Chondrocyte (in vitro differentiated cells): Measurements from ENCODE around the gene MDFIC. TPM values are rescaled to one million over a fixed set of nuclear protein-coding genes. Genes with fewer than 3 reads are reported as not detected.
A peak's percentile ranks its signal among the peaks of the same experiment; 100 is the strongest.

Experiments used
- DNase-seq: peaks from one replicate; pipeline ENCODE4 v3.0.0; 2021; ENCODE audit warnings: mixed read lengths, low spot score
- H3K27ac Mint-ChIP-seq: one replicate; pipeline ENCODE4 v1.8.0; 2021; ENCODE audit warnings: mild to moderate bottlenecking, moderate library complexity, mixed read lengths; ENCODE audit not compliant: unreplicated experiment
- H3K27me3 Mint-ChIP-seq: 2 replicates; pipeline ENCODE4 v1.8.0; 2021; ENCODE audit warnings: low read depth, mixed read lengths
- H3K36me3 Mint-ChIP-seq: 2 replicates; pipeline ENCODE4 v1.8.0; 2021; ENCODE audit warnings: low read depth, mixed read lengths
- H3K4me1 Mint-ChIP-seq: 2 replicates; pipeline ENCODE4 v1.8.0; 2021; ENCODE audit warnings: low read depth, mild to moderate bottlenecking, mixed read lengths
- H3K4me3 Mint-ChIP-seq: one replicate; pipeline ENCODE4 v1.8.0; 2021; ENCODE audit warnings: mild to moderate bottlenecking, moderate library complexity, mixed read lengths; ENCODE audit not compliant: unreplicated experiment
- H3K9me3 Mint-ChIP-seq: 2 replicates; pipeline ENCODE4 v1.8.0; 2021; ENCODE audit warnings: low read depth, mixed read lengths
- total RNA-seq: library from RNA; stranded (reverse); gene quantifications from 3 replicates; pipeline ENCODE4 v1.2.1, GENCODE V29; 2021
- TF ChIP-seq, protein P1 (sequence below): fragments of 200-600 bp; sonication (generic); IDR thresholded peaks from 2 replicates; pipeline ENCODE4 v1.5.0; 2021; ENCODE audit warnings: antibody characterized with exemption, mild to moderate bottlenecking, moderate library complexity

The MDFIC gene
- total RNA-seq, 1 donor from 2014 or later = 15.6 TPM

GRCh38 chr7:115014794-115015193 lies 92.9 kb downstream of the MDFIC start:
- TF ChIP-seq, protein P1, sequence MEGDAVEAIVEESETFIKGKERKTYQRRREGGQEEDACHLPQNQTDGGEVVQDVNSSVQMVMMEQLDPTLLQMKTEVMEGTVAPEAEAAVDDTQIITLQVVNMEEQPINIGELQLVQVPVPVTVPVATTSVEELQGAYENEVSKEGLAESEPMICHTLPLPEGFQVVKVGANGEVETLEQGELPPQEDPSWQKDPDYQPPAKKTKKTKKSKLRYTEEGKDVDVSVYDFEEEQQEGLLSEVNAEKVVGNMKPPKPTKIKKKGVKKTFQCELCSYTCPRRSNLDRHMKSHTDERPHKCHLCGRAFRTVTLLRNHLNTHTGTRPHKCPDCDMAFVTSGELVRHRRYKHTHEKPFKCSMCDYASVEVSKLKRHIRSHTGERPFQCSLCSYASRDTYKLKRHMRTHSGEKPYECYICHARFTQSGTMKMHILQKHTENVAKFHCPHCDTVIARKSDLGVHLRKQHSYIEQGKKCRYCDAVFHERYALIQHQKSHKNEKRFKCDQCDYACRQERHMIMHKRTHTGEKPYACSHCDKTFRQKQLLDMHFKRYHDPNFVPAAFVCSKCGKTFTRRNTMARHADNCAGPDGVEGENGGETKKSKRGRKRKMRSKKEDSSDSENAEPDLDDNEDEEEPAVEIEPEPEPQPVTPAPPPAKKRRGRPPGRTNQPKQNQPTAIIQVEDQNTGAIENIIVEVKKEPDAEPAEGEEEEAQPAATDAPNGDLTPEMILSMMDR = no peak
- Mint-ChIP-seq H3K4me1 (peaks cover 12% of the 10 kb centered on the region), H3K36me3 (peaks cover 12% of the 10 kb centered on the region), H3K27me3 (no peaks in the 10 kb centered on the region), H3K4me3 (no peak overlapping the region), H3K9me3 (no peaks in the 10 kb centered on the region), H3K27ac (no peak overlapping the region)
- DNase-seq = no peak

DNA sequence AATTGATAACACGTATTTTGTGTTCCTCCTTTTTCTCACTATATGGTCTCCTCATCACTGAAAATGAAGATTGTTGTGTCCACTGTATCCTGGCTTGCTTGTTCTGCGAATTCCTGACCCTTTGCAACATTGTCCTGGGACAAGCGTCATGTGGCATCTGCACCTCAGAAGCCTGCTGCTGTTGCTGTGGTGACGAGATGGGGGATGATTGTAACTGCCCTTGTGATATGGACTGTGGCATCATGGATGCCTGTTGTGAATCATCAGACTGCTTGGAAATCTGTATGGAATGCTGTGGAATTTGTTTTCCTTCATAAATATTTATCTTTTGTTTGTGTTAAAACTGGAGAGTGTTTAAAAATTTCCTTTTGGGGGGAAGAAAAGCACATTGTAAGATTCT lies 93.7 kb downstream of the MDFIC start:
- Mint-ChIP-seq H3K9me3 (no peaks in the 10 kb centered on the region), H3K27ac (peak overlapping the region; percentile 84), H3K36me3 (peaks cover 12% of the 10 kb centered on the region), H3K4me1 (peaks cover 12% of the 10 kb centered on the region), H3K27me3 (no peaks in the 10 kb centered on the region), H3K4me3 (no peak overlapping the region)
- TF ChIP-seq, protein P1 = no peak
- DNase-seq = no peak

DNA sequence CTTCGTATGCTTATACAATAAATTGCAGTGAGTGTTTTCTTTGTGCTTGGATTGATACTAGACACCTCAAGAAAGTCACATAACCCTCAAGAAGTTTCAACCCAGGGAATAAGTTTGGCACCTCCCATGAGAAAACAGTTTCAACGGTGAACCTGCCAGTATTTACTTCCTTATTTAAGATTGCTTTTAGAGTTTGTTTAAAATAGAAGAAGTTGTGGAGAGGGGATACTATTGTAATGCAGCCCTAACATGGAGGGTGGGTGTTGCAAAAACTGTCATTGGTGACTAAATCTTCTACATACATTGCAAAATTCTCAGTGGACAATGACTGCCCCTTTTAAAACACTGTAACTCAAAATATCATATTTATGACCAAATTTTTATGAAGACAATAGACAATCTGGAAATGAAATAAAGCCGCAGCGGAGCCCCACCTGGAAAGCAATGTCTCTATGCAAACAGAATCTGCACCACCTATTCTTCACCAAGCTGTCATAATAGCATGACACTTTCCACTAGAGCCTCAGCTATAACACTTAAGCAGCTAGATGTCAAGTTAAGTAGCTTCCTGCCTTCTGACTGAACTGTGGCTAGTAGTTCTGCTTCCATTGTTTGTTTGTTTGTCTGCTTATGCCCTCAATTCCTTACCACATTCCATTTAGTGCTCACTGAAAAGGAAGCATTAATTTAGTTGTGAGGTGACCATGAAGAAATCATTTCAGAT lies 98.2 kb downstream of the MDFIC start:
- H3K36me3 Mint-ChIP-seq = peaks cover 8% of the 10 kb centered on the region
- TF ChIP-seq, protein P1 = no peak
- H3K27ac Mint-ChIP-seq = no peak overlapping the region

GRCh38 chr7:115023219-115023618 lies 101.3 kb downstream of the MDFIC start:
- DNase-seq = no peak
- TF ChIP-seq, protein P1 = no peak
- Mint-ChIP-seq H3K9me3 (peaks cover 3% of the 10 kb centered on the region), H3K27me3 (no peaks in the 10 kb centered on the region), H3K4me3 (no peak overlapping the region), H3K27ac (no peak overlapping the region), H3K4me1 (no peaks in the 10 kb centered on the region), H3K36me3 (peaks cover 1% of the 10 kb centered on the region)

More for the DNA sequence above, 98.2 kb downstream of the MDFIC start:
- Mint-ChIP-seq H3K27me3 (no peaks in the 10 kb centered on the region), H3K9me3 (peaks cover 3% of the 10 kb centered on the region), H3K4me1 (peaks cover 4% of the 10 kb centered on the region), H3K4me3 (no peak overlapping the region)
- DNase-seq = no peak

GRCh38 chr7:115024276-115024675 lies 102.4 kb downstream of the MDFIC start:
- no peak for DNase-seq
- Mint-ChIP-seq H3K27ac (no peak overlapping the region), H3K27me3 (no peaks in the 10 kb centered on the region), H3K4me3 (no peak overlapping the region), H3K9me3 (peaks cover 3% of the 10 kb centered on the region), H3K36me3 (peaks cover 1% of the 10 kb centered on the region), H3K4me1 (no peaks in the 10 kb centered on the region)
- TF ChIP-seq, protein P1 = no peak
